HL-60 (cell line): Measurements from ENCODE around the gene CDH2.

Source experiments
- DNase-seq, 2 experiments: peaks; one replicate each; pipeline ENCODE4 v3.0.0-alpha.2; 2010 to 2020; ENCODE audit warnings: low read depth in 1 of 2, low spot score in 1 of 2
- H3K27ac ChIP-seq: fragments of 250-450 bp; sonication (Bioruptor Pico); replicated peaks from 2 replicates; pipeline ENCODE4 v1.5.1; 2020; ENCODE audit warnings: mild to moderate bottlenecking, moderate library complexity
- H3K27me3 ChIP-seq: fragments of 250-450 bp; sonication (Bioruptor Pico); 2 replicates; pipeline ENCODE4 v1.5.1; 2021; ENCODE audit warnings: mild to moderate bottlenecking, moderate library complexity; ENCODE audit not compliant: insufficient read depth, poor library complexity, severe bottlenecking
- H3K4me3 ChIP-seq: replicated peaks from 2 replicates; pipeline ENCODE4 v1.5.1; 2011; ENCODE audit warnings: mild to moderate bottlenecking, control low read depth, low read length; ENCODE audit not compliant: insufficient read depth
- GABPA ChIP-seq: IDR thresholded peaks from 2 replicates; pipeline ENCODE4 v1.6.1; 2012; ENCODE audit warnings: low read depth
- POLR2AphosphoS5 ChIP-seq: IDR thresholded peaks from 2 replicates; pipeline ENCODE4 v1.6.1; 2012; ENCODE audit warnings: low read depth
- SPI1 ChIP-seq: IDR thresholded peaks from 2 replicates; pipeline ENCODE4 v1.6.1; 2012; ENCODE audit warnings: low read depth, mild to moderate bottlenecking, borderline replicate concordance
- TF ChIP-seq, protein P1 (sequence below): IDR thresholded peaks from one replicate; pipeline ENCODE4 v1.5.1; 2011; ENCODE audit warnings: low read length, control low read depth, inconsistent platforms; ENCODE audit not compliant: insufficient read depth
- TF ChIP-seq, protein P2 (sequence below): IDR thresholded peaks from 2 replicates; pipeline ENCODE4 v1.6.1; 2012; ENCODE audit warnings: low read depth; ENCODE audit not compliant: insufficient replicate concordance

Gene CDH2

DNA sequence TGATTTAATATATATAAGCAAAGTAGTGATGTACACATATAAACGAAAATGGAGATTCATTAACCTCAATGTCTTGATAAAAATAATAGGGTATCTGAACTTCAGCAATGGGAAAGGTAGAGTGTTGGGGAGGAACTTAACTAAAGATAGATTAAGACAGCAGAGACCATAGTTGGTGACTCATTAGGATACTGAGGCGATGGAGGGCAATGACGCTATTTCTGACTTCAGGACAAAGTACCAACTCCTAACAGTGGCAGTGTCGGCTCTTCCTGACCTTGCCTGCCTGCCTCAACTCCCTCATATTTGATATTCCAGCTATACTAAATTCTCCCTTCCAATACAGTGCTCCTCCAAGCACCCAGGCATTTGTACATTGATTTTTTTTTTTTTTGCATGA lies 98.6 kb downstream of the CDH2 start:
- no peaks in the 10 kb centered on the region for H3K27me3 ChIP-seq
- no peak overlapping the region for H3K4me3 ChIP-seq
- no peak for DNase-seq
- H3K27ac ChIP-seq, result no peak overlapping the region
- TF ChIP-seq POLR2AphosphoS5, result no peak

DNA sequence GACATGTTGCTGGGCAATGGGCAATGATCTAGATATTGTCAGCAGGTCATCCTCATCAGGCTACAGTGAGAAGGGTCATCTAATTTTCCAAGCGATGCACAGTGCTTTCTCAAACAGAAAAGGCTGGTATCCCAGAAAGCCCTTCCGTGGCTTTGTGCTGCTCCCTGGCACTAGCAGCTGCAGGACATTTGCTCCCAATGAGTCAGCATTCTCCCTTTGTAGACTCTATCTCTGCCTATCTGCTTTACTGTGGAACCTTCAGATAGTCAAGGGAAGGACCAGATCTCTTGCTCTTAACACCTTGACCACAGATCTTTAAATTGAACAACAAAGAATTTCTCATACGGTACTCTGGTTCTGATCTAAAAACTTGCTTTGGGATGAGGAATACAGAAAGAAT lies 101.4 kb downstream of the CDH2 start:
- no peak overlapping the region for H3K27ac ChIP-seq
- no peak for DNase-seq
- TF ChIP-seq GABPA (no peak), SPI1 (no peak), POLR2AphosphoS5 (no peak)
- TF ChIP-seq, protein P1, sequence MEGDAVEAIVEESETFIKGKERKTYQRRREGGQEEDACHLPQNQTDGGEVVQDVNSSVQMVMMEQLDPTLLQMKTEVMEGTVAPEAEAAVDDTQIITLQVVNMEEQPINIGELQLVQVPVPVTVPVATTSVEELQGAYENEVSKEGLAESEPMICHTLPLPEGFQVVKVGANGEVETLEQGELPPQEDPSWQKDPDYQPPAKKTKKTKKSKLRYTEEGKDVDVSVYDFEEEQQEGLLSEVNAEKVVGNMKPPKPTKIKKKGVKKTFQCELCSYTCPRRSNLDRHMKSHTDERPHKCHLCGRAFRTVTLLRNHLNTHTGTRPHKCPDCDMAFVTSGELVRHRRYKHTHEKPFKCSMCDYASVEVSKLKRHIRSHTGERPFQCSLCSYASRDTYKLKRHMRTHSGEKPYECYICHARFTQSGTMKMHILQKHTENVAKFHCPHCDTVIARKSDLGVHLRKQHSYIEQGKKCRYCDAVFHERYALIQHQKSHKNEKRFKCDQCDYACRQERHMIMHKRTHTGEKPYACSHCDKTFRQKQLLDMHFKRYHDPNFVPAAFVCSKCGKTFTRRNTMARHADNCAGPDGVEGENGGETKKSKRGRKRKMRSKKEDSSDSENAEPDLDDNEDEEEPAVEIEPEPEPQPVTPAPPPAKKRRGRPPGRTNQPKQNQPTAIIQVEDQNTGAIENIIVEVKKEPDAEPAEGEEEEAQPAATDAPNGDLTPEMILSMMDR, result no peak
- TF ChIP-seq, protein P2, sequence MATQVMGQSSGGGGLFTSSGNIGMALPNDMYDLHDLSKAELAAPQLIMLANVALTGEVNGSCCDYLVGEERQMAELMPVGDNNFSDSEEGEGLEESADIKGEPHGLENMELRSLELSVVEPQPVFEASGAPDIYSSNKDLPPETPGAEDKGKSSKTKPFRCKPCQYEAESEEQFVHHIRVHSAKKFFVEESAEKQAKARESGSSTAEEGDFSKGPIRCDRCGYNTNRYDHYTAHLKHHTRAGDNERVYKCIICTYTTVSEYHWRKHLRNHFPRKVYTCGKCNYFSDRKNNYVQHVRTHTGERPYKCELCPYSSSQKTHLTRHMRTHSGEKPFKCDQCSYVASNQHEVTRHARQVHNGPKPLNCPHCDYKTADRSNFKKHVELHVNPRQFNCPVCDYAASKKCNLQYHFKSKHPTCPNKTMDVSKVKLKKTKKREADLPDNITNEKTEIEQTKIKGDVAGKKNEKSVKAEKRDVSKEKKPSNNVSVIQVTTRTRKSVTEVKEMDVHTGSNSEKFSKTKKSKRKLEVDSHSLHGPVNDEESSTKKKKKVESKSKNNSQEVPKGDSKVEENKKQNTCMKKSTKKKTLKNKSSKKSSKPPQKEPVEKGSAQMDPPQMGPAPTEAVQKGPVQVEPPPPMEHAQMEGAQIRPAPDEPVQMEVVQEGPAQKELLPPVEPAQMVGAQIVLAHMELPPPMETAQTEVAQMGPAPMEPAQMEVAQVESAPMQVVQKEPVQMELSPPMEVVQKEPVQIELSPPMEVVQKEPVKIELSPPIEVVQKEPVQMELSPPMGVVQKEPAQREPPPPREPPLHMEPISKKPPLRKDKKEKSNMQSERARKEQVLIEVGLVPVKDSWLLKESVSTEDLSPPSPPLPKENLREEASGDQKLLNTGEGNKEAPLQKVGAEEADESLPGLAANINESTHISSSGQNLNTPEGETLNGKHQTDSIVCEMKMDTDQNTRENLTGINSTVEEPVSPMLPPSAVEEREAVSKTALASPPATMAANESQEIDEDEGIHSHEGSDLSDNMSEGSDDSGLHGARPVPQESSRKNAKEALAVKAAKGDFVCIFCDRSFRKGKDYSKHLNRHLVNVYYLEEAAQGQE, result no peak
- no peak overlapping the region for H3K4me3 ChIP-seq
- no peaks in the 10 kb centered on the region for H3K27me3 ChIP-seq

DNA sequence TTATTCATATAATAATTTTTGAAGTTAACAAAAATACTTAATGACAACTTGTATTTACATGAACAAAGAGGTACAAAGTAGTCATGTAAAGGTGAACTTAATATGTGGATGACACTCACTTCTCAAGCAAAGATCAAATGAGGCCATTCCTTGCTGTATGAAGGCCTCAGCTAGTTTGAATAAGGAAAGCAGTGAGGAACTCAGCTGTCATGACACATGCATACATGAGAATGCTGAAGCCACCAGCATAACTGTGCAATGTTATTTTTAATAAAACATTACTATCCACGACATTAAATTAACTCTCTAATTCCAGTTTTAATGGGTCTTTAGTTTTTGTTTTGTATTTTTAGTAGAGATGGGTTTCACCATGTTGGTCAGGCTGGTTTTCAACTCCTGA lies 102.9 kb downstream of the CDH2 start:
- no peak for DNase-seq
- TF ChIP-seq POLR2AphosphoS5, result no peak
- TF ChIP-seq, protein P1, result no peak
- TF ChIP-seq, protein P2, result no peak
- no peak for TF ChIP-seq SPI1
- no peak for TF ChIP-seq GABPA
- Histone ChIP-seq H3K4me3 (no peak overlapping the region), H3K27me3 (no peaks in the 10 kb centered on the region), H3K27ac (no peak overlapping the region)

DNA sequence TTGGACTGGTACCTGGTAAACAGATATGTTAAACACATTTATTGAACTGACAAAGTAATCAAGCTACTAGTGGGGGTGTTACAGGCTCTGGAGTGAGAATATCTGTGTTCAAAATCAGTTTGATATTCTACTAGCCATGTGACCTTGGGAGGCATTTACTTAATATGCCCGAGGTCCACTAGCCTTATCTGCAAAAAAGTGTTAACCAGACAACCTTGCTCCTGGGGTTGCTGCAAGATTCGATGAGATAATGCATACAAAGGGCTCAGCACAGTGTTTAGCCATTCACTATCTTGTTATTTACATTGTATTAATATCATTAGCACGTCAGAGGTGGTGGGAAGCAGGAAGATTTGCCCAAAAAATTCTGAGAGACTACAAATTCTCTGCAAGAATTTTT lies 103.3 kb downstream of the CDH2 start:
- no peak for TF ChIP-seq SPI1
- no peak for TF ChIP-seq POLR2AphosphoS5
- no peak for TF ChIP-seq GABPA
- TF ChIP-seq, protein P2, result no peak
- TF ChIP-seq, protein P1, result no peak
- H3K4me3 ChIP-seq, result no peak overlapping the region
- no peaks in the 10 kb centered on the region for H3K27me3 ChIP-seq
- H3K27ac ChIP-seq, result no peak overlapping the region
- DNase-seq, result no peak
